WTC11 (cell line): ENCODE measurements around the gene FERMT1. TPM values are rescaled to one million over a fixed set of nuclear protein-coding genes. Genes with fewer than 3 reads are reported as not detected.

Source experiments
- ATAC-seq: fragments of 200-7000 bp; cut with Tn5 transposase; 2 replicates; pipeline ENCODE4 v1.10.0; 2021; ENCODE audit warnings: mild to moderate bottlenecking, moderate library complexity
- CTCF ChIA-PET: fragments of 300-600 bp; sonication (Branson Sonifier 250); formaldehyde crosslinking; loops from one replicate; lab custom pipeline; 2021; ENCODE audit warnings: antibody characterized with exemption; lab: Charles Lee
- POLR2A ChIA-PET: fragments of 350-600 bp; sonication (Branson Sonifier 250); formaldehyde crosslinking; loops from one replicate; lab custom pipeline; 2021; ENCODE audit warnings: antibody characterized with exemption; lab: Charles Lee
- DNase-seq: peaks from one replicate; pipeline ENCODE4 v3.0.0; 2021; ENCODE audit warnings: low spot score
- H3K27ac Mint-ChIP-seq: 2 replicates; pipeline ENCODE4 v1.8.0; 2021; ENCODE audit warnings: mixed read lengths
- H3K27me3 Mint-ChIP-seq: 2 replicates; pipeline ENCODE4 v1.8.0; 2021; ENCODE audit warnings: low read depth, mild to moderate bottlenecking, moderate library complexity, mixed read lengths
- H3K36me3 Mint-ChIP-seq: 2 replicates; pipeline ENCODE4 v1.8.0; 2021; ENCODE audit warnings: mixed read lengths
- H3K4me1 Mint-ChIP-seq: 2 replicates; pipeline ENCODE4 v1.8.0; 2022; ENCODE audit warnings: mixed read lengths
- H3K4me3 Mint-ChIP-seq: 2 replicates; pipeline ENCODE4 v1.8.0; 2021; ENCODE audit warnings: mild to moderate bottlenecking, moderate library complexity, mixed read lengths
- H3K9me3 Mint-ChIP-seq: 2 replicates; pipeline ENCODE4 v1.8.0; 2021; ENCODE audit warnings: mixed read lengths
- CTCF ChIP-seq: fragments of 200-600 bp; IDR thresholded peaks from 2 replicates; pipeline ENCODE4 v1.8.0; 2022; ENCODE audit warnings: antibody characterized with exemption
- ESRRA ChIP-seq: sonication (generic); formaldehyde crosslinking; IDR thresholded peaks from 2 replicates; pipeline ENCODE4 v1.8.1; 2022; ENCODE audit warnings: mild to moderate bottlenecking, missing genetic modification reagents, borderline replicate concordance
- FOXJ3 ChIP-seq: sonication (generic); formaldehyde crosslinking; IDR thresholded peaks from 2 replicates; pipeline ENCODE4 v1.9.0; 2021; ENCODE audit warnings: missing genetic modification reagents, mild to moderate bottlenecking, borderline replicate concordance
- FOXK1 ChIP-seq: sonication (generic); formaldehyde crosslinking; IDR thresholded peaks from 2 replicates; pipeline ENCODE4 v1.8.0; 2022; ENCODE audit warnings: mild to moderate bottlenecking, moderate library complexity, missing genetic modification reagents
- MYBL2 ChIP-seq: sonication (generic); formaldehyde crosslinking; IDR thresholded peaks from 2 replicates; pipeline ENCODE4 v1.8.1; 2023; ENCODE audit warnings: mild to moderate bottlenecking, moderate library complexity, missing genetic modification reagents
- NFE2L1 ChIP-seq: sonication (generic); formaldehyde crosslinking; IDR thresholded peaks from 2 replicates; pipeline ENCODE4 v1.8.1; 2023; ENCODE audit warnings: missing genetic modification reagents
- RELA ChIP-seq: sonication (generic); formaldehyde crosslinking; IDR thresholded peaks from 2 replicates; pipeline ENCODE4 v1.8.1; 2022; ENCODE audit warnings: missing genetic modification reagents, mild to moderate bottlenecking, borderline replicate concordance
- SMAD3 ChIP-seq: sonication (generic); formaldehyde crosslinking; IDR thresholded peaks from 2 replicates; pipeline ENCODE4 v1.8.0; 2022; ENCODE audit warnings: missing genetic modification reagents, mild to moderate bottlenecking, borderline replicate concordance
- SOX15 ChIP-seq: fragments of 250-450 bp; sonication (Bioruptor Pico); IDR thresholded peaks from 2 replicates; pipeline ENCODE4 v1.9.0; 2021; ENCODE audit warnings: mild to moderate bottlenecking
- TCF7 ChIP-seq: sonication (generic); formaldehyde crosslinking; IDR thresholded peaks from 2 replicates; pipeline ENCODE4 v1.8.0; 2022; ENCODE audit warnings: mild to moderate bottlenecking, low read depth, missing genetic modification reagents, moderate library complexity
- TEAD1 ChIP-seq: sonication (generic); formaldehyde crosslinking; IDR thresholded peaks from 2 replicates; pipeline ENCODE4 v1.8.0; 2022; ENCODE audit warnings: mild to moderate bottlenecking, missing genetic modification reagents
- TP53 ChIP-seq: sonication (generic); formaldehyde crosslinking; IDR thresholded peaks from 2 replicates; pipeline ENCODE4 v1.8.1; 2023; ENCODE audit warnings: mild to moderate bottlenecking, missing genetic modification reagents
- ZNF219 ChIP-seq: sonication (generic); formaldehyde crosslinking; IDR thresholded peaks from 2 replicates; pipeline ENCODE4 v1.8.0; 2023; ENCODE audit warnings: missing genetic modification reagents, mild to moderate bottlenecking, borderline replicate concordance
- ZNF425 ChIP-seq: fragments of 250-450 bp; sonication (Bioruptor Pico); conservative IDR thresholded peaks from 2 replicates; pipeline ENCODE4 v1.9.0; 2021; ENCODE audit warnings: mild to moderate bottlenecking
- total RNA-seq: library from RNA; stranded (reverse); gene quantifications from 3 replicates; pipeline ENCODE4 v1.2.3, GENCODE V29; 2021
- TF ChIP-seq, protein P1 (sequence below): sonication (generic); formaldehyde crosslinking; IDR thresholded peaks from 2 replicates; pipeline ENCODE4 v1.8.1; 2022; ENCODE audit warnings: mild to moderate bottlenecking, moderate library complexity, missing genetic modification reagents
- TF ChIP-seq, protein P2 (sequence below): sonication (generic); formaldehyde crosslinking; IDR thresholded peaks from 2 replicates; pipeline ENCODE4 v1.8.0; 2023; ENCODE audit warnings: mild to moderate bottlenecking, missing genetic modification reagents
- TF ChIP-seq, protein P3 (sequence below): sonication (generic); formaldehyde crosslinking; IDR thresholded peaks from 2 replicates; pipeline ENCODE4 v1.8.1; 2022; ENCODE audit warnings: low read depth, missing genetic modification reagents, borderline replicate concordance
- TF ChIP-seq, protein P4 (sequence below): sonication (generic); formaldehyde crosslinking; IDR thresholded peaks from 2 replicates; pipeline ENCODE4 v1.8.0; 2023; ENCODE audit warnings: missing genetic modification reagents, mild to moderate bottlenecking, borderline replicate concordance

Gene FERMT1
- total RNA-seq, 1 experiment from 2014 or later = 23.0 TPM

GRCh38 chr20:6115221-6115895 is 7.5 kb downstream of the FERMT1 start:
- Mint-ChIP-seq H3K27me3 (no peaks in the 10 kb centered on the region), H3K4me1 (peaks cover 13% of the 10 kb centered on the region)
- DNase-seq (no peak), ATAC-seq (no peak)
- CTCF ChIA-PET = no interaction called here
- TF ChIP-seq CTCF (no peak), ZNF425 (CRISPR knock-in tag) (no peak), FOXK1 (CRISPR knock-in tag) (no peak), ZNF219 (CRISPR knock-in tag) (no peak), RELA (CRISPR knock-in tag) (no peak), SOX15 (no peak)
- TF ChIP-seq, protein P1, sequence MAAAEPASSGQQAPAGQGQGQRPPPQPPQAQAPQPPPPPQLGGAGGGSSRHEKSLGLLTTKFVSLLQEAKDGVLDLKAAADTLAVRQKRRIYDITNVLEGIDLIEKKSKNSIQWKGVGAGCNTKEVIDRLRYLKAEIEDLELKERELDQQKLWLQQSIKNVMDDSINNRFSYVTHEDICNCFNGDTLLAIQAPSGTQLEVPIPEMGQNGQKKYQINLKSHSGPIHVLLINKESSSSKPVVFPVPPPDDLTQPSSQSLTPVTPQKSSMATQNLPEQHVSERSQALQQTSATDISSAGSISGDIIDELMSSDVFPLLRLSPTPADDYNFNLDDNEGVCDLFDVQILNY (CRISPR knock-in tag) = no peak
- TF ChIP-seq, all 79 proteins: peak for 0
- POLR2A ChIA-PET = no interaction called here
- H3K27ac Mint-ChIP-seq = no peak overlapping the region
- H3K4me3 Mint-ChIP-seq = no peak overlapping the region
- peaks cover 35% of the 10 kb centered on the region for H3K9me3 Mint-ChIP-seq
- H3K36me3 Mint-ChIP-seq = peaks cover 81% of the 10 kb centered on the region

DNA sequence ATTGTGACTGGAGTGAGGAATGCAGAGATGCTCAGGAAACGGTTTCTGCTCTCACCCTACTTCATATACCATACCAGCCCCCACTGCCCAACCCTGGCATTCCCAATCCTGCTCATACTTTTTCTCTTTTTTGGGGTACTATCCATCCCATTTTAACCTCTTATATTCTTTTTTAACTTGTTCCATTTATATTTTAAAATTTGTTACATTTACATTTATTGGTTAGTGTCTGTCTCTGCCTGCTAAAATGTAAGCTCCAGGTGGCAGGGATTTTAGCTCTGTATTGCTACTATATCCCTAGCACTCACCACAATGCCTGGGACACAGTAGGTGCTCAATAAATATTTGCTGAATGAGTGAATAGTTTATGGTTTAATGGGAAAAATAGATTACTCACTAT is 8.1 kb downstream of the FERMT1 start:
- POLR2A ChIA-PET = no interaction called here
- Mint-ChIP-seq H3K27ac (no peak overlapping the region), H3K9me3 (peaks cover 35% of the 10 kb centered on the region), H3K36me3 (peaks cover 87% of the 10 kb centered on the region), H3K4me1 (peaks cover 7% of the 10 kb centered on the region), H3K27me3 (no peaks in the 10 kb centered on the region), H3K4me3 (no peak overlapping the region)
- no peak for DNase-seq
- CTCF ChIA-PET = no interaction called here
- TF ChIP-seq NFE2L1 (CRISPR knock-in tag) = no peak
- ATAC-seq = no peak

DNA sequence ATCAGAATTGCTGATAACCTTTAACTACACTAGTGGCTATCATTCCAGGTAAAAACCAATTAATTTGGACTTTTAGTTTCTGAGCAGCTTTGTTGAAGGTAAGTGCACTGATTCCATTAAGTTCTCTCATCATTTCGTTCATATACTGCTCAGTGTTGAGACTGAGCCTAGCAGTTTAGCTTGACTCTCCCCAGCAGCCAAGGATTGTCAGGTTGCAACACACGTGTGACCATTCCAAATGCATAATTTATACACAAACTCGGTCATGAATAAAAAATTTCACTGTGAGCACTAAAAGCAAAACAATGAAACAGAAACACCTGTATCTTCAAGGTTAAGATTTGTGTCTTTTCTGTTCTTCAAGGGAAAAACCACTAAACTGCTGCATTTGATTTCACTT is 8.9 kb downstream of the FERMT1 start:
- Mint-ChIP-seq H3K4me3 (no peak overlapping the region), H3K9me3 (peaks cover 35% of the 10 kb centered on the region), H3K36me3 (peaks cover 88% of the 10 kb centered on the region), H3K27me3 (no peaks in the 10 kb centered on the region), H3K27ac (no peak overlapping the region), H3K4me1 (no peaks in the 10 kb centered on the region; the same call in 1 of the 2 replicates)
- ChIA-PET CTCF (no interaction called here), POLR2A (no interaction called here)
- ATAC-seq (no peak), DNase-seq (no peak)
- TF ChIP-seq FOXJ3 = no peak
- TF ChIP-seq, protein P2, sequence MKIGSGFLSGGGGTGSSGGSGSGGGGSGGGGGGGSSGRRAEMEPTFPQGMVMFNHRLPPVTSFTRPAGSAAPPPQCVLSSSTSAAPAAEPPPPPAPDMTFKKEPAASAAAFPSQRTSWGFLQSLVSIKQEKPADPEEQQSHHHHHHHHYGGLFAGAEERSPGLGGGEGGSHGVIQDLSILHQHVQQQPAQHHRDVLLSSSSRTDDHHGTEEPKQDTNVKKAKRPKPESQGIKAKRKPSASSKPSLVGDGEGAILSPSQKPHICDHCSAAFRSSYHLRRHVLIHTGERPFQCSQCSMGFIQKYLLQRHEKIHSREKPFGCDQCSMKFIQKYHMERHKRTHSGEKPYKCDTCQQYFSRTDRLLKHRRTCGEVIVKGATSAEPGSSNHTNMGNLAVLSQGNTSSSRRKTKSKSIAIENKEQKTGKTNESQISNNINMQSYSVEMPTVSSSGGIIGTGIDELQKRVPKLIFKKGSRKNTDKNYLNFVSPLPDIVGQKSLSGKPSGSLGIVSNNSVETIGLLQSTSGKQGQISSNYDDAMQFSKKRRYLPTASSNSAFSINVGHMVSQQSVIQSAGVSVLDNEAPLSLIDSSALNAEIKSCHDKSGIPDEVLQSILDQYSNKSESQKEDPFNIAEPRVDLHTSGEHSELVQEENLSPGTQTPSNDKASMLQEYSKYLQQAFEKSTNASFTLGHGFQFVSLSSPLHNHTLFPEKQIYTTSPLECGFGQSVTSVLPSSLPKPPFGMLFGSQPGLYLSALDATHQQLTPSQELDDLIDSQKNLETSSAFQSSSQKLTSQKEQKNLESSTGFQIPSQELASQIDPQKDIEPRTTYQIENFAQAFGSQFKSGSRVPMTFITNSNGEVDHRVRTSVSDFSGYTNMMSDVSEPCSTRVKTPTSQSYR (CRISPR knock-in tag) = no peak
- TF ChIP-seq TEAD1 (CRISPR knock-in tag) = no peak
- TF ChIP-seq ESRRA (CRISPR knock-in tag) = no peak
- TF ChIP-seq, protein P3, sequence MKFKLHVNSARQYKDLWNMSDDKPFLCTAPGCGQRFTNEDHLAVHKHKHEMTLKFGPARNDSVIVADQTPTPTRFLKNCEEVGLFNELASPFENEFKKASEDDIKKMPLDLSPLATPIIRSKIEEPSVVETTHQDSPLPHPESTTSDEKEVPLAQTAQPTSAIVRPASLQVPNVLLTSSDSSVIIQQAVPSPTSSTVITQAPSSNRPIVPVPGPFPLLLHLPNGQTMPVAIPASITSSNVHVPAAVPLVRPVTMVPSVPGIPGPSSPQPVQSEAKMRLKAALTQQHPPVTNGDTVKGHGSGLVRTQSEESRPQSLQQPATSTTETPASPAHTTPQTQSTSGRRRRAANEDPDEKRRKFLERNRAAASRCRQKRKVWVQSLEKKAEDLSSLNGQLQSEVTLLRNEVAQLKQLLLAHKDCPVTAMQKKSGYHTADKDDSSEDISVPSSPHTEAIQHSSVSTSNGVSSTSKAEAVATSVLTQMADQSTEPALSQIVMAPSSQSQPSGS (CRISPR knock-in tag) = no peak
- TF ChIP-seq, protein P4, sequence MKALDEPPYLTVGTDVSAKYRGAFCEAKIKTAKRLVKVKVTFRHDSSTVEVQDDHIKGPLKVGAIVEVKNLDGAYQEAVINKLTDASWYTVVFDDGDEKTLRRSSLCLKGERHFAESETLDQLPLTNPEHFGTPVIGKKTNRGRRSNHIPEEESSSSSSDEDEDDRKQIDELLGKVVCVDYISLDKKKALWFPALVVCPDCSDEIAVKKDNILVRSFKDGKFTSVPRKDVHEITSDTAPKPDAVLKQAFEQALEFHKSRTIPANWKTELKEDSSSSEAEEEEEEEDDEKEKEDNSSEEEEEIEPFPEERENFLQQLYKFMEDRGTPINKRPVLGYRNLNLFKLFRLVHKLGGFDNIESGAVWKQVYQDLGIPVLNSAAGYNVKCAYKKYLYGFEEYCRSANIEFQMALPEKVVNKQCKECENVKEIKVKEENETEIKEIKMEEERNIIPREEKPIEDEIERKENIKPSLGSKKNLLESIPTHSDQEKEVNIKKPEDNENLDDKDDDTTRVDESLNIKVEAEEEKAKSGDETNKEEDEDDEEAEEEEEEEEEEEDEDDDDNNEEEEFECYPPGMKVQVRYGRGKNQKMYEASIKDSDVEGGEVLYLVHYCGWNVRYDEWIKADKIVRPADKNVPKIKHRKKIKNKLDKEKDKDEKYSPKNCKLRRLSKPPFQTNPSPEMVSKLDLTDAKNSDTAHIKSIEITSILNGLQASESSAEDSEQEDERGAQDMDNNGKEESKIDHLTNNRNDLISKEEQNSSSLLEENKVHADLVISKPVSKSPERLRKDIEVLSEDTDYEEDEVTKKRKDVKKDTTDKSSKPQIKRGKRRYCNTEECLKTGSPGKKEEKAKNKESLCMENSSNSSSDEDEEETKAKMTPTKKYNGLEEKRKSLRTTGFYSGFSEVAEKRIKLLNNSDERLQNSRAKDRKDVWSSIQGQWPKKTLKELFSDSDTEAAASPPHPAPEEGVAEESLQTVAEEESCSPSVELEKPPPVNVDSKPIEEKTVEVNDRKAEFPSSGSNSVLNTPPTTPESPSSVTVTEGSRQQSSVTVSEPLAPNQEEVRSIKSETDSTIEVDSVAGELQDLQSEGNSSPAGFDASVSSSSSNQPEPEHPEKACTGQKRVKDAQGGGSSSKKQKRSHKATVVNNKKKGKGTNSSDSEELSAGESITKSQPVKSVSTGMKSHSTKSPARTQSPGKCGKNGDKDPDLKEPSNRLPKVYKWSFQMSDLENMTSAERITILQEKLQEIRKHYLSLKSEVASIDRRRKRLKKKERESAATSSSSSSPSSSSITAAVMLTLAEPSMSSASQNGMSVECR = no peak
- TF ChIP-seq FOXK1 (CRISPR knock-in tag) = no peak
- no peak for TF ChIP-seq TP53
- no peak for TF ChIP-seq SMAD3
- no peak for TF ChIP-seq TCF7 (CRISPR knock-in tag)
- no peak for TF ChIP-seq MYBL2 (CRISPR knock-in tag)
